ENCODE data around the gene GPATCH4.

- TF ChIP-seq SIN3A (IDR thresholded peaks at IDR 0.05; ENCODE audit: low read depth) (no peak), REST (IDR thresholded peaks at IDR 0.05; ENCODE audit: low read depth) (no peak), CTCF (IDR thresholded peaks at IDR 0.05 in 2 of 3, conservative IDR thresholded peaks at IDR 0.05 in 1 of 3; ENCODE audit: borderline replicate concordance in 1 of 3, insufficient read depth in 1 of 3, low read depth in 2 of 3, low read length in 2 of 3) (no peak), MAX (IDR thresholded peaks at IDR 0.05) (no peak), RAD21 (IDR thresholded peaks at IDR 0.05; ENCODE audit: low read depth) (no peak), ZNF274 (IDR thresholded peaks at IDR 0.05; ENCODE audit: low read depth, low read length) (no peak), YY1 (IDR thresholded peaks at IDR 0.05; ENCODE audit: extremely low read depth, insufficient replicate concordance, low read depth, low read length) (no peak), POLR2A (IDR thresholded peaks at IDR 0.05; ENCODE audit: borderline replicate concordance, extremely low read depth, insufficient read depth, insufficient read length) (no peak), POLR2AphosphoS5 (IDR thresholded peaks at IDR 0.05; ENCODE audit: low read depth, low read length) (no peak), SP1 (IDR thresholded peaks at IDR 0.05; ENCODE audit: low read depth) (no peak), ELF1 (IDR thresholded peaks at IDR 0.05; ENCODE audit: borderline replicate concordance, low read depth) (no peak), EZH2phosphoT487 (IDR thresholded peaks at IDR 0.05; ENCODE audit: borderline replicate concordance) (no peak), EZH2 (IDR thresholded peaks at IDR 0.05) (no peak)
Observed at GRCh38 chr1:156646738-156647211, 45.5 kb upstream of the GPATCH4 start.

Measured in HCT116 (cell line).